Muscle layer of colon (tissue), 2 donors: ENCODE measurements around the gene AP1S1.
"Not testable (repeated sequence)": the region's sequence is repeated elsewhere in the genome, so short reads cannot be mapped to it uniquely, and the experiment has no call there.

Source experiments
- H3K27ac ChIP-seq: one replicate; pipeline ENCODE4 v1.7.0; 2013; ENCODE audit warnings: low read depth, mild to moderate bottlenecking, low read length, moderate library complexity
- H3K27me3 ChIP-seq, 2 donors: one replicate each; pipeline ENCODE4 v1.7.0; 2013; ENCODE audit warnings: low read length in 2 of 2, mild to moderate bottlenecking in 2 of 2; ENCODE audit not compliant: insufficient read depth in 2 of 2, control insufficient read depth in 1 of 2
- H3K36me3 ChIP-seq: one replicate; pipeline ENCODE4 v1.7.0; 2013; ENCODE audit warnings: mild to moderate bottlenecking, low read length; ENCODE audit not compliant: insufficient read depth
- H3K4me1 ChIP-seq: one replicate; pipeline ENCODE4 v1.7.0; 2013; ENCODE audit warnings: mild to moderate bottlenecking, low read length; ENCODE audit not compliant: insufficient read depth
- H3K4me3 ChIP-seq, 2 donors: one replicate each; pipeline ENCODE4 v1.7.0; 2013; ENCODE audit warnings: low read length in 2 of 2, low read depth in 1 of 2, mild to moderate bottlenecking in 1 of 2, moderate library complexity in 1 of 2
- H3K9ac ChIP-seq: one replicate; pipeline ENCODE4 v1.7.0; 2013; ENCODE audit warnings: low read length
- H3K9me3 ChIP-seq: one replicate; pipeline ENCODE4 v1.7.0; 2013; ENCODE audit warnings: mild to moderate bottlenecking, low read length
- donor health status: abdominal sarcoma.
- donor health status: Adenocarcinoma of cecum.

AP1S1 gene

GRCh38 chr7:101126651-101127459 lies 27.4 kb upstream of the AP1S1 start, which contains the start of gene SERPINE1:
TSS of gene SERPINE1 (plus strand) at chr7:101127104. CDS start at chr7:101128394, 1,290 bp downstream.
- Histone ChIP-seq H3K9me3 (no peaks in the 10 kb centered on the region), H3K27me3 (no peaks in the 10 kb centered on the region), H3K4me1 (peaks cover 31% of the 10 kb centered on the region), H3K27ac (no peak within 1 kb of the TSS), H3K9ac (no peak within 1 kb of the TSS), H3K36me3 (no peaks in the 10 kb centered on the region), H3K4me3 (peak within 1 kb of the TSS in 1 of 2 donors; percentile 41)

GRCh38 chr7:101127460-101128039 lies 26.7 kb upstream of the AP1S1 start:
- H3K4me3 ChIP-seq, result peak overlapping the region in 1 of 2 donors; percentile 41
- H3K27me3 ChIP-seq, result no peaks in the 10 kb centered on the region
- no peak overlapping the region for H3K27ac ChIP-seq
- no peak overlapping the region for H3K9ac ChIP-seq
- H3K9me3 ChIP-seq, result no peaks in the 10 kb centered on the region
- H3K4me1 ChIP-seq, result peaks cover 26% of the 10 kb centered on the region
- no peaks in the 10 kb centered on the region for H3K36me3 ChIP-seq

GRCh38 chr7:101128040-101128834 lies 26.0 kb upstream of the AP1S1 start:
- Histone ChIP-seq H3K9ac (no peak overlapping the region), H3K36me3 (no peaks in the 10 kb centered on the region), H3K4me3 (no peak overlapping the region), H3K4me1 (peaks cover 21% of the 10 kb centered on the region), H3K27me3 (no peaks in the 10 kb centered on the region), H3K27ac (no peak overlapping the region), H3K9me3 (no peaks in the 10 kb centered on the region)

GRCh38 chr7:101129603-101130117 lies 24.6 kb upstream of the AP1S1 start:
- Histone ChIP-seq H3K4me3 (no peak overlapping the region), H3K27me3 (no peaks in the 10 kb centered on the region), H3K36me3 (no peaks in the 10 kb centered on the region)

DNA sequence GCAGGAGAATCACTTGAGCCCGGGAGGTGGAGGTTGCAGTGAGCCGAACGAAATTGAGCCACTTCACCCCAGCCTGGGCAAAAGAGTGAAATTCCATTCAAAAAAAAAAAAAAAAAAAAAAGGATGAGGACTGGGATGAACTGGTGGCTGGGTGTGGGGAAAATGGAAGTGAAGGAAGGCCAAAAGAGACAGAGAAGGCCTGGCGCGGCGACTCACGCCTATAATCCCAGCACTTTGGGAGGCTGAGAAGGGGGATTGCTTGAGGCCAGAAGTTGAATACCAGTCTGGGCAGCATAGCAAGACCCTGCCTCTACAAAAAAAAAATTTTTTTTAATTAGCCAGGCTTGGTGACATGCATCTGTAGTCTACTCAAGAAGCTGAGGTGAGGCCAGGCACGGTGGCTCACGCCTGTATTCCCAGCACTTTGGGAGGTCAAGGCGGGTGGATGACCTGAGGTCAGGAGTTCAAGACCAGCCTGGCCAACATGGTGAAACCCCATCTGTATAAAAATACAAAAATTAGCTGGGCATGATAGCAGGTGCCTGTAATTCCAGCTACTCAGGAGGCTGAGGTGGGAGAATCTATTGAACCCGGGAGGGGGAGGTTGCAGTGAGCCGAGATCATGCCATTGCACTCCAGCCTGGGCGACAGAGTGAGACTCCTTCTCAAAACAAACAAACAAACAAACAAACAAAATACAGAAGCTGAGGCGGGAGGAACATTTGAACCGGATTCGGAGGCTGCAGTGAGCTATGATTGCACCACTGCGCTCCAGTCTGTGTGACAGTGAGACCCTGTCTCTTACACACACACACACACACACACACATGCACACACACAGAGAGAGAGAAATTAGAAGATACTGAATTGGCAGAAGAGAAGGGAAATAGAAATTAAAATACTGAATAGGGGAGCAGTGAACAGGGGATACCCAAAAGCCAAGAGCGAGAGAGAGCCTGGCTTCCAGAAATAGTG lies 21.4 kb upstream of the AP1S1 start:
- H3K27me3 ChIP-seq, H3K9ac ChIP-seq, H3K4me1 ChIP-seq, H3K27ac ChIP-seq, H3K4me3 ChIP-seq, H3K36me3 ChIP-seq, H3K9me3 ChIP-seq: not testable (repeated sequence)

More at GRCh38 chr7:101129603-101130117, 24.6 kb upstream of the AP1S1 start:
- H3K4me1 ChIP-seq, result peaks cover 19% of the 10 kb centered on the region
- H3K9me3 ChIP-seq, result no peaks in the 10 kb centered on the region
- no peak overlapping the region for H3K9ac ChIP-seq
- H3K27ac ChIP-seq, result no peak overlapping the region

DNA sequence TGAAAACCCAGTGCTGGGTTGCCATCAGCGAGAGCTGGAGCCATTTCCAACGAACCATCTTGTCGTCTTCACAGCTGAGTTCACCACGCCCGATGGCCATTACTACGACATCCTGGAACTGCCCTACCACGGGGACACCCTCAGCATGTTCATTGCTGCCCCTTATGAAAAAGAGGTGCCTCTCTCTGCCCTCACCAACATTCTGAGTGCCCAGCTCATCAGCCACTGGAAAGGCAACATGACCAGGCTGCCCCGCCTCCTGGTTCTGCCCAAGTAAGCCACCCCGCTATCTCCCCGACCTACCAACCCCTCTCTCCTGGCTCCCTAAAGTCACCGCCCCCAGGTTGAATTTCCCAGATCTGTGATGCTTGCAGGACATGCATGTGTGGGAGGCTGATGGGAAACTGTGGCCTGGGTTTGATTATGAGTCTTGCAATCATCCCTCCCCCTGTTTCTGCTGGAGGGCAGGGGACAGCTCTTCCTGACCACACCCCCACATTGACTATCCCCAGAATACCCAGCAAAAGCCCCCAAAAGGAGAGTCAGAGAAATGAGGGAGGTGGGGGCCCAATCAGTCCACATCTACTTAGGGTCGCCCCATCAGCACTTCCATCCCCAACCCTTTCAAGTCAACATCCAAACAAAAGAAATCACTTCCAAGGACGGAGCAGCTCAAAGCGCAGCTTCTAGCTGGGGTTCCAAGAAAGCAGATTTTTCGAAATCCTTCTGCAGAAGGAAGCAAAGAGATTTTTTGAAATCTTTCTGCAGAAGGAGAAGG lies 20.5 kb upstream of the AP1S1 start:
- Histone ChIP-seq H3K4me3 (no peak overlapping the region), H3K27ac (no peak overlapping the region), H3K27me3 (no peaks in the 10 kb centered on the region), H3K36me3 (no peaks in the 10 kb centered on the region), H3K4me1 (no peaks in the 10 kb centered on the region), H3K9me3 (no peaks in the 10 kb centered on the region), H3K9ac (no peak overlapping the region)

- Histone ChIP-seq H3K36me3 (no peaks in the 10 kb centered on the region), H3K4me1 (no peaks in the 10 kb centered on the region), H3K4me3 (no peak overlapping the region), H3K27ac (no peak overlapping the region), H3K27me3 (no peaks in the 10 kb centered on the region), H3K9ac (no peak overlapping the region), H3K9me3 (no peaks in the 10 kb centered on the region)
Observed at GRCh38 chr7:101134399-101134980, 19.8 kb upstream of the AP1S1 start.

DNA sequence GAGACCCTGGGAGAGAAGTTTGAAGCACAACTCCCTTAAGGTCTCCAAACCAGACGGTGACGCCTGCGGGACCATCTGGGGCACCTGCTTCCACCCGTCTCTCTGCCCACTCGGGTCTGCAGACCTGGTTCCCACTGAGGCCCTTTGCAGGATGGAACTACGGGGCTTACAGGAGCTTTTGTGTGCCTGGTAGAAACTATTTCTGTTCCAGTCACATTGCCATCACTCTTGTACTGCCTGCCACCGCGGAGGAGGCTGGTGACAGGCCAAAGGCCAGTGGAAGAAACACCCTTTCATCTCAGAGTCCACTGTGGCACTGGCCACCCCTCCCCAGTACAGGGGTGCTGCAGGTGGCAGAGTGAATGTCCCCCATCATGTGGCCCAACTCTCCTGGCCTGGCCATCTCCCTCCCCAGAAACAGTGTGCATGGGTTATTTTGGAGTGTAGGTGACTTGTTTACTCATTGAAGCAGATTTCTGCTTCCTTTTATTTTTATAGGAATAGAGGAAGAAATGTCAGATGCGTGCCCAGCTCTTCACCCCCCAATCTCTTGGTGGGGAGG lies 16.5 kb upstream of the AP1S1 start:
- Histone ChIP-seq H3K4me1 (no peaks in the 10 kb centered on the region), H3K4me3 (no peak overlapping the region), H3K27me3 (no peaks in the 10 kb centered on the region), H3K36me3 (no peaks in the 10 kb centered on the region), H3K27ac (no peak overlapping the region), H3K9ac (no peak overlapping the region), H3K9me3 (no peaks in the 10 kb centered on the region)

- Histone ChIP-seq H3K4me3 (no peak overlapping the region), H3K27ac (no peak overlapping the region), H3K9ac (no peak overlapping the region), H3K36me3 (no peaks in the 10 kb centered on the region), H3K4me1 (no peaks in the 10 kb centered on the region), H3K27me3 (no peaks in the 10 kb centered on the region), H3K9me3 (no peaks in the 10 kb centered on the region)
Observed at GRCh38 chr7:101138213-101138870, 15.9 kb upstream of the AP1S1 start.
